NCI-H345 treated with DMSO at 0.1 percent for 48 hours (cell line): ENCODE measurements around the gene PDK2.

Experiments
- DNase-seq: peaks from one replicate; lab custom pipeline; 2025; ENCODE audit not compliant: unreplicated experiment; lab: John Stamatoyannopoulos, UW

The PDK2 gene

GRCh38 chr17:50100480-50100883 is 5.3 kb downstream of the PDK2 start:
- DNase-seq: no peak

GRCh38 chr17:50100921-50101345 is 5.8 kb downstream of the PDK2 start:
- no peak for DNase-seq

- DNase-seq: no peak
These were observed 6.4 kb downstream of the PDK2 start for GRCh38 chr17:50101346-50102163.

- DNase-seq: no peak
These were observed 7.2 kb downstream of the PDK2 start for GRCh38 chr17:50102164-50102991.

- no peak for DNase-seq
These were observed 8.1 kb downstream of the PDK2 start for GRCh38 chr17:50103252-50103651.

GRCh38 chr17:50103941-50104340 is 8.8 kb downstream of the PDK2 start:
- no peak for DNase-seq

GRCh38 chr17:50105811-50106210 is 10.7 kb downstream of the PDK2 start:
- DNase-seq: no peak

- DNase-seq: no peak
These were observed 11.4 kb downstream of the PDK2 start for GRCh38 chr17:50106393-50107131.

GRCh38 chr17:50107790-50108414 is 12.8 kb downstream of the PDK2 start:
- DNase-seq: no peak

- no peak for DNase-seq
These were observed 13.4 kb downstream of the PDK2 start for GRCh38 chr17:50108556-50108955.

GRCh38 chr17:50109207-50109606 is 14.1 kb downstream of the PDK2 start:
- no peak for DNase-seq

GRCh38 chr17:50109785-50110184 is 14.6 kb downstream of the PDK2 start:
- no peak for DNase-seq

GRCh38 chr17:50110591-50111349 is 15.6 kb downstream of the PDK2 start:
- no peak for DNase-seq

- no peak for DNase-seq
These were observed 16.8 kb downstream of the PDK2 start for GRCh38 chr17:50111673-50112655.

GRCh38 chr17:50112694-50113093 is 17.5 kb downstream of the PDK2 start:
- DNase-seq: no peak

- no peak for DNase-seq
These were observed 18.6 kb downstream of the PDK2 start for GRCh38 chr17:50113624-50114320.

- no peak for DNase-seq
These were observed 19.2 kb downstream of the PDK2 start for GRCh38 chr17:50114401-50114800.

GRCh38 chr17:50114849-50115357 is 19.8 kb downstream of the PDK2 start:
- DNase-seq: no peak
